Naive thymus-derived CD8-positive, alpha-beta T cell (primary cell): ENCODE results near the gene OR1J4. TPM values are rescaled to one million over a fixed set of nuclear protein-coding genes. Genes with fewer than 3 reads are reported as not detected.
"Not testable (repeated sequence)": the region's sequence is repeated elsewhere in the genome, so short reads cannot be mapped to it uniquely, and the experiment has no call there.

ENCODE experiments used
- ATAC-seq, 2 donors: fragments of 150-1000 bp; cut with Tn5 transposase in 1 of 2; sonication (Bioruptor Pico), chemical (Tn5 transposase) in 1 of 2; 1 replicate in 1 of 2; 2 replicates in 1 of 2; pipeline ENCODE4 v1.10.0; 2021; ENCODE audit warnings: mild to moderate bottlenecking in 2 of 2, moderate library complexity in 2 of 2
- POLR2A ChIA-PET: fragments of 350-600 bp; sonication (Branson Sonifier 250); formaldehyde crosslinking; loops from one replicate; lab custom pipeline; 2021; ENCODE audit warnings: antibody characterized with exemption; lab: Charles Lee
- DNase-seq, 10 donors: peaks; one replicate each; pipeline versions ENCODE4 v3.0.0 to v3.0.0-alpha.2; 2020 to 2022
- H3K27ac Mint-ChIP-seq, 10 donors: one replicate each; pipeline ENCODE4 v1.8.0; 2020 to 2022; ENCODE audit warnings: mild to moderate bottlenecking in 10 of 10, mixed read lengths in 10 of 10, moderate library complexity in 4 of 10, inconsistent platforms in 1 of 10
- H3K27me3 Mint-ChIP-seq, 5 donors: one replicate each; pipeline ENCODE4 v1.8.0; 2021 to 2022; ENCODE audit warnings: mixed read lengths in 5 of 5
- H3K36me3 Mint-ChIP-seq, 3 donors: one replicate each; pipeline ENCODE4 v1.8.0; 2020 to 2022; ENCODE audit warnings: mixed read lengths in 3 of 3, mild to moderate bottlenecking in 2 of 3, inconsistent platforms in 1 of 3
- H3K4me1 Mint-ChIP-seq, 4 donors: one replicate each; pipeline ENCODE4 v1.8.0; 2021 to 2022; ENCODE audit warnings: mixed read lengths in 4 of 4
- H3K4me3 Mint-ChIP-seq, 10 donors: one replicate each; pipeline ENCODE4 v1.8.0; 2020 to 2022; ENCODE audit warnings: mild to moderate bottlenecking in 10 of 10, mixed read lengths in 10 of 10, moderate library complexity in 6 of 10, inconsistent platforms in 1 of 10
- H3K9me3 Mint-ChIP-seq, 9 donors: one replicate each; pipeline ENCODE4 v1.8.0; 2020 to 2022; ENCODE audit warnings: mixed read lengths in 9 of 9, mild to moderate bottlenecking in 3 of 9, inconsistent platforms in 1 of 9, moderate library complexity in 1 of 9
- polyA plus RNA-seq, 3 donors: library from polyadenylated mRNA; unstranded; fragments of 300-500 nt; fragmentation: Illumina TruSeq; gene quantifications; one replicate each; pipeline ENCODE4 v1.2.3, GENCODE V29; 2021
- total RNA-seq, 8 experiments: library from RNA in 2 of 8; stranded (reverse) in 2 of 8; gene quantifications; one replicate each; pipeline ENCODE4 v1.2.3 and lab custom pipeline; 2021 to 2026

OR1J4 gene
- total and polyA plus RNA-seq, 5 experiments from 2014 or later: 0.41 to 0.52 TPM; not detected in 3

- H3K27ac Mint-ChIP-seq, H3K4me3 Mint-ChIP-seq, H3K4me1 Mint-ChIP-seq, ATAC-seq, DNase-seq, POLR2A ChIA-PET, H3K36me3 Mint-ChIP-seq, H3K9me3 Mint-ChIP-seq: not testable (repeated sequence)
- H3K27me3 Mint-ChIP-seq: peaks cover 0 to 15% (median 10%) of the 10 kb centered on the region in 5 donors
Measured at GRCh38 chr9:122531157-122531556, 12.2 kb downstream of the OR1J4 start.

GRCh38 chr9:122536134-122536533, 17.2 kb downstream of the OR1J4 start:
- no peak for ATAC-seq

GRCh38 chr9:122537066-122537465, 18.1 kb downstream of the OR1J4 start:
- H3K27ac Mint-ChIP-seq, H3K27me3 Mint-ChIP-seq, DNase-seq, H3K9me3 Mint-ChIP-seq, H3K4me1 Mint-ChIP-seq, ATAC-seq, POLR2A ChIA-PET, H3K4me3 Mint-ChIP-seq, H3K36me3 Mint-ChIP-seq: not testable (repeated sequence)

More at GRCh38 chr9:122536134-122536533, 17.2 kb downstream of the OR1J4 start:
- Mint-ChIP-seq H3K9me3 (peaks cover 0 to 9% (median 0%) of the 10 kb centered on the region in 9 donors), H3K4me1 (peaks cover 0 to 7% (median 3%) of the 10 kb centered on the region in 4 donors), H3K27me3 (peaks cover 0 to 8% (median 0%) of the 10 kb centered on the region in 5 donors), H3K4me3 (no peak overlapping the region), H3K36me3 (no peaks in the 10 kb centered on the region), H3K27ac (no peak overlapping the region)
- POLR2A ChIA-PET: no interaction called here
- no peak for DNase-seq

- H3K36me3 Mint-ChIP-seq: no peaks in the 10 kb centered on the region
- H3K9me3 Mint-ChIP-seq: peaks cover 0 to 9% (median 2%) of the 10 kb centered on the region in 9 donors
- peaks cover 0 to 9% (median 2%) of the 10 kb centered on the region in 5 donors for H3K27me3 Mint-ChIP-seq
- DNase-seq: no peak
- no peak overlapping the region for H3K4me3 Mint-ChIP-seq
- H3K27ac Mint-ChIP-seq: no peak overlapping the region
- peaks cover 0 to 2% (median 0%) of the 10 kb centered on the region in 4 donors for H3K4me1 Mint-ChIP-seq
- POLR2A ChIA-PET: no interaction called here
- ATAC-seq: no peak
Measured at GRCh38 chr9:122538757-122539156, 19.8 kb downstream of the OR1J4 start.

GRCh38 chr9:122546196-122546595, 27.3 kb downstream of the OR1J4 start:
- no peaks in the 10 kb centered on the region for H3K4me1 Mint-ChIP-seq
- peaks cover 8 to 31% (median 13%) of the 10 kb centered on the region in 5 donors for H3K27me3 Mint-ChIP-seq
- POLR2A ChIA-PET: no interaction called here
- DNase-seq (no peak), ATAC-seq (no peak)
- H3K9me3 Mint-ChIP-seq: peaks cover 0 to 11% (median 5%) of the 10 kb centered on the region in 9 donors
- H3K36me3 Mint-ChIP-seq: no peaks in the 10 kb centered on the region
- no peak overlapping the region for H3K4me3 Mint-ChIP-seq
- no peak overlapping the region for H3K27ac Mint-ChIP-seq

- no peak overlapping the region for H3K4me3 Mint-ChIP-seq
- POLR2A ChIA-PET: no interaction called here
Measured at GRCh38 chr9:122551371-122551770, 32.4 kb downstream of the OR1J4 start.

GRCh38 chr9:122552812-122553211, 33.9 kb downstream of the OR1J4 start, which contains the start of gene OR1N2:
Gene OR1N2, plus strand, starts transcription at chr9:122553112. Its CDS starts 100 bp downstream, at chr9:122553212.
- Mint-ChIP-seq H3K27ac (no peak within 1 kb of the TSS), H3K9me3 (peaks cover 0 to 11% (median 2%) of the 10 kb centered on the region in 9 donors), H3K27me3 (peaks cover 9 to 28% (median 25%) of the 10 kb centered on the region in 5 donors), H3K4me1 (peaks cover 0 to 2% (median 0%) of the 10 kb centered on the region in 4 donors), H3K36me3 (no peaks in the 10 kb centered on the region), H3K4me3 (no peak within 1 kb of the TSS)
- POLR2A ChIA-PET: no interaction called here
- no peak for ATAC-seq
- no peak for DNase-seq

More at GRCh38 chr9:122551371-122551770, 32.4 kb downstream of the OR1J4 start:
- Mint-ChIP-seq H3K4me1 (peaks cover 0 to 2% (median 0%) of the 10 kb centered on the region in 4 donors), H3K9me3 (peaks cover 0 to 11% (median 5%) of the 10 kb centered on the region in 9 donors), H3K27ac (no peak overlapping the region), H3K27me3 (peaks cover 13 to 28% (median 25%) of the 10 kb centered on the region in 5 donors), H3K36me3 (no peaks in the 10 kb centered on the region)
- DNase-seq (no peak), ATAC-seq (no peak)

GRCh38 chr9:122561446-122561845, 42.5 kb downstream of the OR1J4 start:
- Mint-ChIP-seq H3K4me1 (peaks cover 0 to 17% (median 5%) of the 10 kb centered on the region in 4 donors), H3K4me3 (no peak overlapping the region), H3K27me3 (peaks cover 0 to 13% (median 8%) of the 10 kb centered on the region in 5 donors), H3K27ac (peak overlapping the region in 2 of 10 donors; percentile 52 to 57), H3K9me3 (peaks cover 0 to 21% (median 8%) of the 10 kb centered on the region in 9 donors), H3K36me3 (peaks cover 0 to 15% (median 8%) of the 10 kb centered on the region in 3 donors)
- no peak for ATAC-seq
- POLR2A ChIA-PET: no interaction called here
- no peak for DNase-seq

GRCh38 chr9:122562134-122562760, 43.3 kb downstream of the OR1J4 start:
- POLR2A ChIA-PET: no interaction called here
- DNase-seq (peak in 9 of 10 donors; percentile 1 to 73 (median 15)), ATAC-seq (peak; percentile 94 to 95)
- H3K9me3 Mint-ChIP-seq: peaks cover 0 to 21% (median 8%) of the 10 kb centered on the region in 9 donors
- H3K27ac Mint-ChIP-seq: peak overlapping the region in 9 of 10 donors; percentile 21 to 93 (median 86)
- peaks cover 0 to 15% (median 8%) of the 10 kb centered on the region in 3 donors for H3K36me3 Mint-ChIP-seq
- peak overlapping the region in 9 of 10 donors; percentile 46 to 83 (median 65) for H3K4me3 Mint-ChIP-seq
- peaks cover 0 to 13% (median 8%) of the 10 kb centered on the region in 5 donors for H3K27me3 Mint-ChIP-seq
- H3K4me1 Mint-ChIP-seq: peaks cover 0 to 17% (median 5%) of the 10 kb centered on the region in 4 donors

GRCh38 chr9:122567901-122568300, 49.0 kb downstream of the OR1J4 start:
- ATAC-seq: no peak
- no peak for DNase-seq
- H3K27me3 Mint-ChIP-seq: peaks cover 0 to 4% (median 0%) of the 10 kb centered on the region in 5 donors
- H3K4me1 Mint-ChIP-seq: peaks cover 0 to 2% (median under 1%) of the 10 kb centered on the region in 4 donors
- POLR2A ChIA-PET: no interaction called here
- no peak overlapping the region for H3K4me3 Mint-ChIP-seq
- H3K36me3 Mint-ChIP-seq: no peaks in the 10 kb centered on the region
- H3K9me3 Mint-ChIP-seq: peaks cover 0 to 4% (median 0%) of the 10 kb centered on the region in 9 donors
- no peak overlapping the region for H3K27ac Mint-ChIP-seq

Other genes starting within 250 kb of the OR1J4 start
- 1 to 10 TPM in 1 of 2 experiments, under 1 TPM in 1; 0.60 to 1.0 TPM for gene PTGS1, start 148.1 kb upstream of the OR1J4 start, total RNA-seq
- gene PTGS1, start 148.1 kb upstream of the OR1J4 start, polyA plus RNA-seq: under 1 TPM in 1 of 3 donors, not detected in 2; 0.22 TPM
- not detected for gene OR1J1, start 41.2 kb upstream of the OR1J4 start, total RNA-seq
- not detected for gene OR1J1, start 41.2 kb upstream of the OR1J4 start, polyA plus RNA-seq
- gene OR1J2, start 8.3 kb upstream of the OR1J4 start, total RNA-seq: under 1 TPM in 1 of 2 experiments, not detected in 1; 0.85 TPM
- gene OR1J2, start 8.3 kb upstream of the OR1J4 start, polyA plus RNA-seq: not detected
- gene OR1N1, start 8.2 kb downstream of the OR1J4 start, total RNA-seq: not detected
- not detected for gene OR1N1, start 8.2 kb downstream of the OR1J4 start, polyA plus RNA-seq
- not detected for gene OR1N2, start 34.0 kb downstream of the OR1J4 start, total RNA-seq
- not detected for gene OR1N2, start 34.0 kb downstream of the OR1J4 start, polyA plus RNA-seq
- not detected for gene OR1L8, start 64.2 kb downstream of the OR1J4 start, total RNA-seq
- not detected for gene OR1L8, start 64.2 kb downstream of the OR1J4 start, polyA plus RNA-seq
- gene OR1Q1, start 95.6 kb downstream of the OR1J4 start, total RNA-seq: 1 to 10 TPM; 1.1 to 1.5 TPM
- gene OR1Q1, start 95.6 kb downstream of the OR1J4 start, polyA plus RNA-seq: not detected
- not detected for gene OR1B1, start 138.5 kb downstream of the OR1J4 start, total RNA-seq
- gene OR1B1, start 138.5 kb downstream of the OR1J4 start, polyA plus RNA-seq: not detected
- gene OR1L1, start 142.6 kb downstream of the OR1J4 start, total RNA-seq: not detected
- not detected for gene OR1L1, start 142.6 kb downstream of the OR1J4 start, polyA plus RNA-seq
- not detected for gene OR1L3, start 156.0 kb downstream of the OR1J4 start, total RNA-seq
- not detected for gene OR1L3, start 156.0 kb downstream of the OR1J4 start, polyA plus RNA-seq
- gene OR1L4, start 204.8 kb downstream of the OR1J4 start, total RNA-seq: not detected
- gene OR1L4, start 204.8 kb downstream of the OR1J4 start, polyA plus RNA-seq: not detected
- not detected for gene OR1L6, start 223.2 kb downstream of the OR1J4 start, total RNA-seq
- gene OR1L6, start 223.2 kb downstream of the OR1J4 start, polyA plus RNA-seq: not detected